Right atrium auricular region (tissue), 2 donors: ENCODE results near the gene PLIN3. TPM values are rescaled to one million over a fixed set of nuclear protein-coding genes. Genes with fewer than 3 reads are reported as not detected.

Experiments
- DNase-seq: peaks from one replicate; pipeline ENCODE4 v3.0.0-alpha.2; 2019; ENCODE audit warnings: low spot score
- H3K27ac ChIP-seq, 2 donors: fragments of 200-600 bp; sonication (generic); 1 replicate in 1 of 2; 2 replicates in 1 of 2; pipeline ENCODE4 v1.5.1; 2016 to 2019
- H3K27me3 ChIP-seq, 2 donors: fragments of 200-600 bp; sonication (generic); one replicate each; pipeline versions ENCODE4 v1.5.1 to v1.6.0; 2017 to 2019
- H3K36me3 ChIP-seq: fragments of 200-600 bp; sonication (generic); one replicate; pipeline ENCODE4 v1.5.1; 2016
- H3K4me1 ChIP-seq, 2 donors: fragments of 200-600 bp; sonication (generic); one replicate each; pipeline versions ENCODE4 v1.5.1 to v1.6.0; 2017 to 2019
- H3K4me3 ChIP-seq, 2 donors: fragments of 200-600 bp; sonication (generic); 1 replicate in 1 of 2; 2 replicates in 1 of 2; pipeline ENCODE4 v1.5.1; 2017 to 2019; ENCODE audit warnings: mild to moderate bottlenecking in 1 of 2, moderate library complexity in 1 of 2
- H3K9me3 ChIP-seq, 2 donors: fragments of 200-600 bp; sonication (generic); one replicate each; pipeline ENCODE4 v1.5.1; 2019
- CTCF ChIP-seq, 2 donors: fragments of 200-600 bp; sonication (generic); IDR thresholded peaks; one replicate each; pipeline ENCODE4 v1.5.1; 2019; ENCODE audit warnings: antibody characterized with exemption in 2 of 2
- total RNA-seq, 2 donors: library from RNA; depleted of rRNA; stranded (reverse); fragments of >200 nt; gene quantifications; one replicate each; pipeline ENCODE4 v1.1.0, GENCODE V29; 2016

PLIN3 gene
- total RNA-seq, 2 donors from 2014 or later: 23.3 to 27.2 TPM

DNA sequence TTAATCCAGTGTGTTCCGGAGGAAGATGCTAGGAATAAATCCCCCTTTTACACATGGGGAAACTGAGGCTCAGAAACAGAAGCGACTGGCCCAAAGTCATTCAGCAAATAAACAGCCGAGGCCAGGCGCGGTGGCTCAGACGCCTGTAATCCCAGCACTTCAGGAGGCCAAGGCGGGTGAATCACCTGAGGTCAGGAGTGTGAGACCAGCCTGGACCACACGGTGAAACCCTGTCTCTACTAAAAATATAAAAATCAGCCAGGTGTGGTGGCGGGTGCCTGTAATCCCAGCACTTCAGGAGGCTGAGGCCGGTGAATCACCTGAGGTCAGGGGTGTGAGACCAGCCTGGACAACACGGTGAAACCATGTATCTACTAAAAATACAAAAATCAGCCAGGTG lies 11.6 kb upstream of the PLIN3 start:
- H3K4me1 ChIP-seq: peaks cover 0 to 9% of the 10 kb centered on the region in 2 donors
- H3K36me3 ChIP-seq: no peaks in the 10 kb centered on the region
- H3K27ac ChIP-seq: no peak overlapping the region
- H3K4me3 ChIP-seq: no peak overlapping the region
- no peaks in the 10 kb centered on the region for H3K9me3 ChIP-seq
- H3K27me3 ChIP-seq: no peaks in the 10 kb centered on the region
- no peak for DNase-seq
- TF ChIP-seq CTCF (IDR thresholded peaks at IDR 0.05): no peak

DNA sequence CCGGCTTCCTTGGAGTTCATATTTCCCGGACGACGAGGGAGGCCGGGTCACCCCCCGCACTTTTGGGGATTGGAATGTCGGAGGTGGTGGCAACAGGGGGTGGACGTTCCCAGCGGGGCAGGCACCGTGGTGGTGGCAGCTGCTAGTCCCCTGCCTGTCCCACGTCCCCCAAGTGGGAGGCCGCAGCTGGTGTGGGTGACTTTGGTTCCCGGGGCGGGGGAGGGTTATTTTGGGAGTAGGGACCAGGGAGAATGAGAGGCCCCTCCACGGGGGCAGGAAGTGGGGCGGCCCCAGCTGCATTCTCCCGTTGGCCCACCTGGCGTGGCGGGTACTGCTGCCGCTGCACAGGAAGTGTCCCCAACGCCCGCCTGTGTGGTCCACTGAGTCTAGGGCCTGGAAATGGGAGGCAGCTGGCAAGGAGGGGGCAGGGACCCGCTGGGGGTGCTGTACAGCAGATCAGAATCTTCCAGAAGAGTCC lies 11.1 kb upstream of the PLIN3 start:
- Histone ChIP-seq H3K4me3 (no peak overlapping the region), H3K27me3 (no peaks in the 10 kb centered on the region), H3K27ac (no peak overlapping the region), H3K4me1 (peaks cover 0 to 9% of the 10 kb centered on the region in 2 donors), H3K36me3 (no peaks in the 10 kb centered on the region), H3K9me3 (no peaks in the 10 kb centered on the region)
- no peak for DNase-seq
- TF ChIP-seq CTCF (IDR thresholded peaks at IDR 0.05): no peak

DNA sequence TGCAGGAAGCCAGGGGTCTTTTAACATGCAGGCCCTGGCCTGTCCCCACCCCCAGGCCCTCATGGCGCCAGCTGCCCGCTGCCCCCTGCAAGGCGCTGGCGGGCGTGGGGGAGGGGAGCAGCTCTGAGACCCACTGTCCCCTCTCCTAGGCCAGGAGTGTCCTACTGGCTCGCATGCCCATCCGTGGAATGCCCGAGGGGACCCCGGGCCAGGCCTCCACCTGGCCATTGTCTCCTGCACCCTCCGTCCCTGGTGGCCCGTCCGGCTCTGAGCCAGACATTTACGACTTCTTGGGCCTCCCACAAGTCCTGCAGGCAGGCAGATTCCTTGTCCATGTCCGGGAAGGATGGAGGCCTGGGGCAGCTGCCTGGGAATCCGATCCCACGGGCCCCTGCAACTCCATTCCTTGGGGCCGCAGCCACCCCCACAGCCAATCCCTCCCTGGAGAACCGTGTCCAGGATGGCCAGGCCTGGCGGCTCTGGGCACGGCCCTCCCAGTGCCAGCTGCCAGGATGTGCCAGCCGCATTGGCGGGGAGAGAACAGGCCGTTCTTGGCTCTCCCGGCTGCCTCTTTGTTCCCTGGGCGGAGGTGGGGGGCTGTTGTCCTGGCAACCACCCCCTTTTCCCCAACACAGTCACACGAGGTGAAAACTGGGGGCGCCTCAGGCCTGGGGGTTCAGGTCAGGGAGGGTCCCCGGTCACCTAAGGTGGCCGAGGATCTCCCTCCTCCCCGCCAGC lies 10.5 kb upstream of the PLIN3 start:
- Histone ChIP-seq H3K9me3 (no peaks in the 10 kb centered on the region), H3K4me3 (no peak overlapping the region), H3K4me1 (peaks cover 0 to 9% of the 10 kb centered on the region in 2 donors), H3K27ac (no peak overlapping the region), H3K36me3 (no peaks in the 10 kb centered on the region), H3K27me3 (no peaks in the 10 kb centered on the region)
- no peak for DNase-seq
- no peak for TF ChIP-seq CTCF (IDR thresholded peaks at IDR 0.05)

DNA sequence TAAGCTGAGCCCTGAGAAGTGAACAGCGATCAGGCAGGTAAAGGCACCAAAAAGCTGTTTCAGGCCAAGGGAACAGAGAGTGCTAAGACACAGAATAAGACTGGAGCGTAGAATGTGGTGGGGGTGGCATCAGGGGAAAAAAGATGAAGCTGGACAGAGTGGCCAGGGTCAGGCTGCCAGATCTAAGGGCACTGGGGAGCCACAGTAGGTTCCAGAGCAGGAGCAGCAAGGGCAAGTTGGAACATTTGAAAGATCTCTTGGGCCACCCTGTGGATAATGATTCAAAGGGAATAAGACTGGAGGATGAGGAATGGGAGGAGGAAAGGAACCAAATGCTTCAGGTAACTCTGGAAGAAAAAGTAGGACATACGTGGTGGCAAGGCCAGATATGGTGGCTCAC lies 6.5 kb upstream of the PLIN3 start:
- TF ChIP-seq CTCF (IDR thresholded peaks at IDR 0.05): no peak
- H3K4me3 ChIP-seq: no peak overlapping the region
- no peaks in the 10 kb centered on the region for H3K36me3 ChIP-seq
- no peaks in the 10 kb centered on the region for H3K27me3 ChIP-seq
- no peak overlapping the region for H3K27ac ChIP-seq
- H3K9me3 ChIP-seq: no peaks in the 10 kb centered on the region
- no peak for DNase-seq
- H3K4me1 ChIP-seq: peaks cover 0 to 9% of the 10 kb centered on the region in 2 donors

GRCh38 chr19:4871711-4872110 lies 4.2 kb upstream of the PLIN3 start:
- DNase-seq: no peak
- H3K4me3 ChIP-seq: no peak overlapping the region
- no peak for TF ChIP-seq CTCF (IDR thresholded peaks at IDR 0.05)
- H3K27ac ChIP-seq: no peak overlapping the region
- no peaks in the 10 kb centered on the region for H3K36me3 ChIP-seq
- H3K9me3 ChIP-seq: no peaks in the 10 kb centered on the region
- H3K27me3 ChIP-seq: no peaks in the 10 kb centered on the region
- H3K4me1 ChIP-seq: peaks cover 0 to 4% of the 10 kb centered on the region in 2 donors
